Measurements from ENCODE around the gene ABCF1. TPM values are rescaled to one million over a fixed set of nuclear protein-coding genes. Genes with fewer than 3 reads are reported as not detected.

Gene ABCF1
- total RNA-seq, 1 experiment from 2014 or later: 101 TPM

GRCh38 chr6:30556906-30557682 lies 14.1 kb upstream of the ABCF1 start, which contains the start of gene PRR3 (continued):
- TF ChIP-seq ZNF219 (CRISPR knock-in tag; IDR thresholded peaks at IDR 0.05; ENCODE audit: borderline replicate concordance) (peak; percentile 76; the same call in 1 of the 2 replicates), ZNF512 (CRISPR knock-in tag; IDR thresholded peaks at IDR 0.05; ENCODE audit: borderline replicate concordance) (no peak), ZNF121 (CRISPR knock-in tag; IDR thresholded peaks at IDR 0.05) (no peak), ZNF317 (CRISPR knock-in tag; IDR thresholded peaks at IDR 0.05; ENCODE audit: borderline replicate concordance, low read depth) (0 out of 2 replicates have a peak, but pooled peaks have one; percentile 50), NFYB (CRISPR knock-in tag; conservative IDR thresholded peaks at IDR 0.05; ENCODE audit: low read depth) (no peak; the same call in 1 of the 2 replicates), E2F1 (CRISPR knock-in tag; IDR thresholded peaks at IDR 0.05) (peak; percentile 91), RORB (CRISPR knock-in tag; IDR thresholded peaks at IDR 0.05) (no peak), IRF2 (CRISPR knock-in tag; IDR thresholded peaks at IDR 0.05; ENCODE audit: borderline replicate concordance, low read depth) (peak; percentile 88; the same call in 1 of the 2 replicates), ESRRA (CRISPR knock-in tag; IDR thresholded peaks at IDR 0.05; ENCODE audit: borderline replicate concordance) (peak; percentile 90; the same call in 1 of the 2 replicates), NFATC4 (CRISPR knock-in tag; IDR thresholded peaks at IDR 0.05) (no peak), ATF3 (CRISPR knock-in tag; conservative IDR thresholded peaks at IDR 0.05) (peak; percentile 51; the same call in 1 of the 2 replicates), NR2C2 (CRISPR knock-in tag; IDR thresholded peaks at IDR 0.05) (peak; percentile 83), ZSCAN18 (CRISPR knock-in tag; IDR thresholded peaks at IDR 0.05) (no peak), OVOL2 (CRISPR knock-in tag; IDR thresholded peaks at IDR 0.05; ENCODE audit: borderline replicate concordance) (no peak), NR1H2 (CRISPR knock-in tag; IDR thresholded peaks at IDR 0.05) (0 out of 2 replicates have a peak, but pooled peaks have one; percentile 82), CTCF (IDR thresholded peaks at IDR 0.05) (no peak), E2F4 (CRISPR knock-in tag; IDR thresholded peaks at IDR 0.05; ENCODE audit: borderline replicate concordance, low read depth) (no peak), ARID4B (CRISPR knock-in tag; IDR thresholded peaks at IDR 0.05; ENCODE audit: borderline replicate concordance) (peak; percentile 94; the same call in 1 of the 2 replicates), ZNF138 (CRISPR knock-in tag; conservative IDR thresholded peaks at IDR 0.05) (no peak), SOX15 (CRISPR knock-in tag; IDR thresholded peaks at IDR 0.05) (no peak), EMX1 (CRISPR knock-in tag; IDR thresholded peaks at IDR 0.05) (no peak), CREB1 (CRISPR knock-in tag; IDR thresholded peaks at IDR 0.05) (peak; percentile 76; the same call in 1 of the 2 replicates), STAT6 (CRISPR knock-in tag; conservative IDR thresholded peaks at IDR 0.05; ENCODE audit: low read depth) (no peak), CREM (CRISPR knock-in tag; IDR thresholded peaks at IDR 0.05) (peak; percentile 92)
